ENCODE data around the gene ZBTB1.
"Not testable (repeated sequence)": the region's sequence is repeated elsewhere in the genome, so short reads cannot be mapped to it uniquely, and the experiment has no call there.

The ZBTB1 gene

GRCh38 chr14:64501411-64502171 is 3.0 kb upstream of the ZBTB1 start:
- peak; percentile 29 for DNase-seq

GRCh38 chr14:64502456-64502855 is 2.1 kb upstream of the ZBTB1 start:
- peak; percentile 19 for DNase-seq

GRCh38 chr14:64502887-64503433 is 1.6 kb upstream of the ZBTB1 start:
- DNase-seq: no peak

- peak; percentile 96 for DNase-seq
Measured at GRCh38 chr14:64503434-64504309, 898 bp upstream of the ZBTB1 start, which contains the start of gene ZBTB25. ZBTB25 (minus strand) TSS chr14:64503838; CDS start chr14:64490533, 13,305 bp downstream.

GRCh38 chr14:64504897-64505794 is 576 bp downstream of the ZBTB1 start:
- DNase-seq: peak; percentile 95

GRCh38 chr14:64506721-64507120 is 2.2 kb downstream of the ZBTB1 start:
- no peak for DNase-seq

GRCh38 chr14:64507376-64508156 is 3.0 kb downstream of the ZBTB1 start:
- DNase-seq: no peak

- DNase-seq: no peak
Measured at GRCh38 chr14:64508215-64508776, 3.7 kb downstream of the ZBTB1 start.

GRCh38 chr14:64509036-64509435 is 4.5 kb downstream of the ZBTB1 start:
- no peak for DNase-seq

- peak; percentile 54 for DNase-seq
Measured at GRCh38 chr14:64510825-64511671, 6.5 kb downstream of the ZBTB1 start.

- DNase-seq: no peak
Measured at GRCh38 chr14:64513271-64513670, 8.7 kb downstream of the ZBTB1 start.

GRCh38 chr14:64515053-64515452 is 10.5 kb downstream of the ZBTB1 start:
- no peak for DNase-seq

- DNase-seq: no peak
Measured at GRCh38 chr14:64516969-64517368, 12.4 kb downstream of the ZBTB1 start.

GRCh38 chr14:64517667-64518066 is 13.1 kb downstream of the ZBTB1 start:
- not testable (repeated sequence) for DNase-seq

- DNase-seq: no peak
Measured at GRCh38 chr14:64518229-64518628, 13.7 kb downstream of the ZBTB1 start.

GRCh38 chr14:64520699-64521098 is 16.1 kb downstream of the ZBTB1 start:
- DNase-seq: no peak

GRCh38 chr14:64522591-64523355 is 18.2 kb downstream of the ZBTB1 start:
- DNase-seq: no peak

GRCh38 chr14:64525354-64525753 is 20.8 kb downstream of the ZBTB1 start:
- no peak for DNase-seq

- DNase-seq: no peak
Measured at GRCh38 chr14:64531567-64531966, 27.0 kb downstream of the ZBTB1 start.

All from femur (tissue), 1 donor.